Kidney tubule cell (primary cell): Measurements from ENCODE around the gene OR52E2.

Experiments
- DNase-seq: peaks from one replicate; pipeline ENCODE4 v3.0.0-alpha.2; 2018; ENCODE audit warnings: low spot score

OR52E2 gene

GRCh38 chr11:5011254-5011653 lies 48.2 kb downstream of the OR52E2 start:
- DNase-seq = no peak
